Neutrophil (primary cell): ENCODE data around the gene TMEM169.

Experiments used
- H3K27ac ChIP-seq: fragments of 200-600 bp; sonication (generic); 2 replicates; pipeline ENCODE4 v1.5.1; 2016; ENCODE audit warnings: mild to moderate bottlenecking, moderate library complexity
- H3K27me3 ChIP-seq: fragments of 200-600 bp; sonication (generic); 2 replicates; pipeline ENCODE4 v1.6.0; 2016; ENCODE audit warnings: mild to moderate bottlenecking
- H3K36me3 ChIP-seq: fragments of 200-600 bp; sonication (generic); 2 replicates; pipeline ENCODE4 v1.5.1; 2017
- H3K4me1 ChIP-seq, 2 experiments: fragments of 200-600 bp in 1 of 2; sonication (generic) in 1 of 2; 1 replicate in 1 of 2; 2 replicates in 1 of 2; pipeline versions ENCODE4 v1.5.1 to v1.6.1; 2013 to 2016; ENCODE audit warnings: low read depth in 1 of 2, low read length in 1 of 2, mild to moderate bottlenecking in 1 of 2, moderate library complexity in 1 of 2; ENCODE audit not compliant: control insufficient read depth in 1 of 2, insufficient read depth in 1 of 2
- H3K4me3 ChIP-seq, 2 experiments: fragments of 200-600 bp in 1 of 2; sonication (generic) in 1 of 2; 1 replicate in 1 of 2; 2 replicates in 1 of 2; pipeline ENCODE4 v1.5.1; 2013 to 2016; ENCODE audit warnings: low read depth in 1 of 2, low read length in 1 of 2, mild to moderate bottlenecking in 1 of 2, moderate library complexity in 1 of 2
- H3K9me3 ChIP-seq: fragments of 200-600 bp; sonication (generic); 2 replicates; pipeline ENCODE4 v1.5.1; 2016
- TF ChIP-seq, protein P1 (sequence below): fragments of 200-600 bp; sonication (generic); IDR thresholded peaks from 2 replicates; pipeline ENCODE4 v1.5.1; 2016; ENCODE audit warnings: antibody characterized with exemption

TMEM169 gene

DNA sequence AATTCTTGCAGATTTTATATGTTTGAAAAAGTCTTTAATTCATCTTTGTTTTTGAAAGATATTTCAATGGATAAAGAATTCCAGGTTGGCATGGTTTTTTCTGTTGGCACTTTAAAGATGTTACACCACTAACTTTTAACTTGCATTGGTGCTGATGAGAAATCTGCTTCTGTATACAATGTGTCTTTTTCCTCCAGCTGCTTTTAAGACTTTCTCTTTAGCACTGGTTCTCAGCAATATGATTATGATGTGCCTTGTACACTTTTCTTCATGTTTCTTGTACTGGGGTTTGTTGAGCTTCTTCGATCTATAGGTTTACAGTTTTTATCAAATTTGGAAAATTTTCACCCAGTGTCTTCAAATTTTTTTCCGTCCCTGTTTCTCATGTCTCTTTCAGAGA lies 29.3 kb upstream of the TMEM169 start:
- no peak overlapping the region for H3K4me3 ChIP-seq
- TF ChIP-seq, protein P1, sequence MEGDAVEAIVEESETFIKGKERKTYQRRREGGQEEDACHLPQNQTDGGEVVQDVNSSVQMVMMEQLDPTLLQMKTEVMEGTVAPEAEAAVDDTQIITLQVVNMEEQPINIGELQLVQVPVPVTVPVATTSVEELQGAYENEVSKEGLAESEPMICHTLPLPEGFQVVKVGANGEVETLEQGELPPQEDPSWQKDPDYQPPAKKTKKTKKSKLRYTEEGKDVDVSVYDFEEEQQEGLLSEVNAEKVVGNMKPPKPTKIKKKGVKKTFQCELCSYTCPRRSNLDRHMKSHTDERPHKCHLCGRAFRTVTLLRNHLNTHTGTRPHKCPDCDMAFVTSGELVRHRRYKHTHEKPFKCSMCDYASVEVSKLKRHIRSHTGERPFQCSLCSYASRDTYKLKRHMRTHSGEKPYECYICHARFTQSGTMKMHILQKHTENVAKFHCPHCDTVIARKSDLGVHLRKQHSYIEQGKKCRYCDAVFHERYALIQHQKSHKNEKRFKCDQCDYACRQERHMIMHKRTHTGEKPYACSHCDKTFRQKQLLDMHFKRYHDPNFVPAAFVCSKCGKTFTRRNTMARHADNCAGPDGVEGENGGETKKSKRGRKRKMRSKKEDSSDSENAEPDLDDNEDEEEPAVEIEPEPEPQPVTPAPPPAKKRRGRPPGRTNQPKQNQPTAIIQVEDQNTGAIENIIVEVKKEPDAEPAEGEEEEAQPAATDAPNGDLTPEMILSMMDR = no peak
- peaks cover 5 to 6% of the 10 kb centered on the region in 2 experiments for H3K4me1 ChIP-seq
- peaks cover 41% of the 10 kb centered on the region for H3K36me3 ChIP-seq
- no peaks in the 10 kb centered on the region for H3K9me3 ChIP-seq
- H3K27me3 ChIP-seq = no peaks in the 10 kb centered on the region
- H3K27ac ChIP-seq = no peak overlapping the region

GRCh38 chr2:216055680-216056079 lies 26.0 kb upstream of the TMEM169 start:
- Histone ChIP-seq H3K27ac (no peak overlapping the region), H3K9me3 (no peaks in the 10 kb centered on the region), H3K4me3 (no peak overlapping the region), H3K36me3 (peaks cover 22% of the 10 kb centered on the region), H3K4me1 (peaks cover 18% of the 10 kb centered on the region in 2 experiments), H3K27me3 (no peaks in the 10 kb centered on the region)
- TF ChIP-seq, protein P1 = no peak

GRCh38 chr2:216056739-216057138 lies 25.0 kb upstream of the TMEM169 start:
- no peak overlapping the region for H3K4me3 ChIP-seq
- TF ChIP-seq, protein P1 = no peak
- H3K9me3 ChIP-seq = no peaks in the 10 kb centered on the region
- peaks cover 20% of the 10 kb centered on the region for H3K36me3 ChIP-seq
- H3K4me1 ChIP-seq = peaks cover 18% of the 10 kb centered on the region in 2 experiments
- no peaks in the 10 kb centered on the region for H3K27me3 ChIP-seq
- H3K27ac ChIP-seq = peak overlapping the region; percentile 83

DNA sequence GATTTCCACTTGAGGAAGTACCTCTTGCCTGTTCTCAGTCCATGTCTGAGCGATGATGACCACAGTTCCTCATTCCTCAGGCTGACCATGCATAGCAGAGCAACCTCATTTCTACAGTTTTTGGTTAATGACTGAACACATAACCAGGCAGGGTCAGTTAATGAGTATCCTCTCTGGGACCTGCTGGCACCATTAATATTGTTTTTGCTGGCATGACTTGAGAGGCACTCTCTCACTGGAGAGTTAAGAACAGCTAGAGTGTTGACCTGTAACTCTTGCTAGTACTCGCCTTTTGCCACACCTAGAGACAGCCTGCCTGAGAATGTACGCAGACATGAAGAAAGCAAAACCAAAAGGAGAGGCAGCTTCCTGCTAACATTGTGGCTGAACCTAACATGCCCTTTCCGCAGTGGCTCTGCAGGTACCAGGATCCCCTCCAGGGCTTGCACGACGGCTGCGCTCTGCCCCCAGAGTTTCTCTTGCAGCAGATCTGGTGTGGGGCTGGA lies 24.0 kb upstream of the TMEM169 start:
- no peaks in the 10 kb centered on the region for H3K27me3 ChIP-seq
- H3K27ac ChIP-seq = peak overlapping the region; percentile 83
- TF ChIP-seq, protein P1 = no peak
- H3K4me1 ChIP-seq = peaks cover 18% of the 10 kb centered on the region in 2 experiments
- H3K36me3 ChIP-seq = peaks cover 30% of the 10 kb centered on the region
- no peaks in the 10 kb centered on the region for H3K9me3 ChIP-seq
- peak overlapping the region; percentile 39 to 45 for H3K4me3 ChIP-seq

GRCh38 chr2:216059233-216059834 lies 22.4 kb upstream of the TMEM169 start:
- peaks cover 18% of the 10 kb centered on the region in 2 experiments for H3K4me1 ChIP-seq
- TF ChIP-seq, protein P1 = no peak
- peaks cover 45% of the 10 kb centered on the region for H3K36me3 ChIP-seq
- H3K4me3 ChIP-seq = no peak overlapping the region
- H3K9me3 ChIP-seq = no peaks in the 10 kb centered on the region
- no peak overlapping the region for H3K27ac ChIP-seq
- no peaks in the 10 kb centered on the region for H3K27me3 ChIP-seq
